ENCODE results near the gene GRK1. TPM values are rescaled to one million over a fixed set of nuclear protein-coding genes. Genes with fewer than 3 reads are reported as not detected.

Gene GRK1
- total and polyA plus RNA-seq, 4 experiments from 2014 or later = not detected

DNA sequence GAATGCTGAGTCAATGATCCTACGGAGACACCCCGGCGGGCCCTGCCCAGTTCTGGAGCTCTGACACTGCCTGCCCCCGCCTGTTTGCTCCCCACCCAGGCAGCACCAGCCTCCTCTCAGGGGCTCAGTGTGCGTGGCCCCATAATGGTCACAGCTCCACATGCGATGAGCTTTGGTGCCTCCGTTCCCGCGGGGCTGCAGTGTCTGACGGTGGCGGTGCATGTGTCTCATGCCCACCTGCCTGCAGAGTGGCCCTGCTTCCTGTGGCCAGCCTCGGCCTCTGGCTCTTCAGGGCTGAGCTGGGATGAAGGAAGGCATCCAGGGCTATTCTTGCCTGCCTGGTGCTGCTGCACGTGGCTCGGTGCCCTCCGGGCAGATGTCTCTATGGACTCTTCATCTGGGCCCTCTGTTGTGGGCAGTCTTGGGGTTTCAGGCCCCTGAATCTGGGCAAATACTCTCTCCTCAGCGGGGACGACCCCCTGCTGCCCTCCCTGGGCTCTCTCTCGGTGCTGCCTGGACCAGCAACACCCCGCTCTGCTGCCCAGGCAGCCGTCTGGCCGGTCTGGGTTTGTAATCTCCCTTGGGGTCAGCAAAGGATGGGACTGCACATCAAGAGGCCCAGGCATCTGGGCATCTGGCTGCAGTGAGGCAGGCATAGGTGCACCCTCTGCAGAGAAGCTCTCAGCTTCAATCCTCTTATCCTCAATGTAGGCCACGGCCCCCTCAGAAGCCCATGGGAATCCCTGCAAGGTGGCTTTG, 72.7 kb downstream of the GRK1 start:
- Mint-ChIP-seq H3K9me3 (no peaks in the 10 kb centered on the region), H3K4me1 (peaks cover 8 to 24% (median 20%) of the 10 kb centered on the region in 4 donors), H3K27me3 (peaks cover 6 to 8% of the 10 kb centered on the region in 2 donors), H3K4me3 (no peak overlapping the region), H3K36me3 (no peaks in the 10 kb centered on the region), H3K27ac (no peak overlapping the region)
- ChIA-PET POLR2A (ENCODE audit: partially characterized antibody) (no interaction called here), CTCF (ENCODE audit: partially characterized antibody) (interaction anchor here (1.2 kb wide), 1 partner anchor 10 kb away, joined by 3 read pairs; no protein-coding TSS in a partner anchor)
- no peaks in the 10 kb centered on the region for H3K36me3 ChIP-seq (ENCODE audit: insufficient read depth, low read length)
- peaks cover 10% of the 10 kb centered on the region for H3K27me3 ChIP-seq (ENCODE audit: insufficient read depth, low read length)
- H3K4me3 ChIP-seq (ENCODE audit: low read length in 2 of 2) = no peak overlapping the region
- peaks cover 26% of the 10 kb centered on the region for H3K4me1 ChIP-seq (ENCODE audit: insufficient read depth, low read length)
- no peak for DNase-seq
- intact Hi-C loops (cut with micrococcal nuclease) = no loop called here
- H3K9me3 ChIP-seq (ENCODE audit: control insufficient read depth in 1 of 2, low read length in 2 of 2) = no peaks in the 10 kb centered on the region
- no peak overlapping the region for H3K27ac ChIP-seq (ENCODE audit: low read depth, low read length)

DNA sequence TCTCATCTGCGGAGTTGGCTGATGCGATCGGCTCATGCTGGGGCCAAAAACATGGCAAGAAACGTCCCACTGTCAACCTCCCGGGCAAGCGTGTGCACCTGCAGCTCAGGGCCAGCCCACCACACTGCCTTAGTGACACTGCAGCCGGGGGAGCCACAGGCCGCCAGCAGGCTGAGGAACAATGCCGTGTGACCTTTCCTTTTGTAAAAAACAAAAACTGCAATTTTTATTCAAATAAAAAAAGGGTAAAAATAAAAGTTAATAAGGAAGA, 73.2 kb downstream of the GRK1 start:
- H3K9me3 Mint-ChIP-seq = no peaks in the 10 kb centered on the region
- no peak overlapping the region for H3K4me3 ChIP-seq (ENCODE audit: low read length in 2 of 2)
- H3K4me1 ChIP-seq (ENCODE audit: insufficient read depth, low read length) = peaks cover 26% of the 10 kb centered on the region
- no peaks in the 10 kb centered on the region for H3K9me3 ChIP-seq (ENCODE audit: control insufficient read depth in 1 of 2, low read length in 2 of 2)
- intact Hi-C loops (cut with micrococcal nuclease) = no loop called here
- no peak overlapping the region for H3K27ac ChIP-seq (ENCODE audit: low read depth, low read length)
- H3K27me3 ChIP-seq (ENCODE audit: insufficient read depth, low read length) = peaks cover 10% of the 10 kb centered on the region
- no peak for DNase-seq
- H3K36me3 ChIP-seq (ENCODE audit: insufficient read depth, low read length) = no peaks in the 10 kb centered on the region
- no peak overlapping the region for H3K27ac Mint-ChIP-seq
- peaks cover 10 to 28% (median 20%) of the 10 kb centered on the region in 4 donors for H3K4me1 Mint-ChIP-seq
- H3K27me3 Mint-ChIP-seq = peaks cover 8% of the 10 kb centered on the region in 2 donors
- H3K4me3 Mint-ChIP-seq = no peak overlapping the region
- ChIA-PET POLR2A (ENCODE audit: partially characterized antibody) (no interaction called here), CTCF (ENCODE audit: partially characterized antibody) (interaction anchor here (1.2 kb wide), 1 partner anchor 10 kb away, joined by 3 read pairs; no protein-coding TSS in a partner anchor)
- H3K36me3 Mint-ChIP-seq = no peaks in the 10 kb centered on the region

DNA sequence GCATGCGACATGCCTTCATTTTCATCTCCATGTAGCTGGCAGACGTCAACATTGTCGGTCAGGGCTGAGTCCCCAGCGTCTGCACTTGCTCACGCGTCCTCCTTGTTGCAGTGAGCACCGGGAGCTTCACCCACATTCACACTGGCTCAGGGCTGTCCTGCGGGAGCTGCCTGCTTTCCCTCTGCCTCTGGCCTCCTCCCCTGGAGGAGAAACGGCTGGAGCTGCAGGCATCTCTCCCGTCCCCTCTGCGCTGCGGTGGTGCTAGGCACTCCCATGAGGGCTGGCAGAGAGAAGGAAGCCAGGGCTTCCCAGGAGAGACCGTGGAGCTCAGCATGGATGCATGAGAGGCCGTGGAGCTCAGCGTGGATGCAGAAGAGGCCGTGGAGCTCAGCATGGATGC, 73.6 kb downstream of the GRK1 start:
- no peak overlapping the region for H3K4me3 ChIP-seq (ENCODE audit: low read length in 2 of 2)
- Mint-ChIP-seq H3K36me3 (no peaks in the 10 kb centered on the region), H3K27me3 (peaks cover 8% of the 10 kb centered on the region in 2 donors), H3K4me1 (peaks cover 10 to 29% (median 20%) of the 10 kb centered on the region in 4 donors), H3K4me3 (peak overlapping the region in 4 of 8 donors; percentile 20 to 65 (median 24)), H3K27ac (peak overlapping the region in 1 of 7 donors; percentile 31), H3K9me3 (peaks cover 0 to 1% (median 0%) of the 10 kb centered on the region in 8 donors)
- no peak overlapping the region for H3K27ac ChIP-seq (ENCODE audit: low read depth, low read length)
- CTCF ChIA-PET (ENCODE audit: partially characterized antibody) = interaction anchor here (1.2 kb wide), 1 partner anchor 9 kb away, joined by 3 read pairs; no protein-coding TSS in a partner anchor
- POLR2A ChIA-PET (ENCODE audit: partially characterized antibody) = interaction anchor here (1.3 kb wide), 1 partner anchor 14 kb away, joined by 6 read pairs; no protein-coding TSS in a partner anchor
- H3K9me3 ChIP-seq (ENCODE audit: control insufficient read depth in 1 of 2, low read length in 2 of 2) = no peaks in the 10 kb centered on the region
- no peaks in the 10 kb centered on the region for H3K36me3 ChIP-seq (ENCODE audit: insufficient read depth, low read length)
- no peak for DNase-seq
- intact Hi-C loops (cut with micrococcal nuclease) = no loop called here
- peaks cover 26% of the 10 kb centered on the region for H3K4me1 ChIP-seq (ENCODE audit: insufficient read depth, low read length)
- peaks cover 10% of the 10 kb centered on the region for H3K27me3 ChIP-seq (ENCODE audit: insufficient read depth, low read length)

DNA sequence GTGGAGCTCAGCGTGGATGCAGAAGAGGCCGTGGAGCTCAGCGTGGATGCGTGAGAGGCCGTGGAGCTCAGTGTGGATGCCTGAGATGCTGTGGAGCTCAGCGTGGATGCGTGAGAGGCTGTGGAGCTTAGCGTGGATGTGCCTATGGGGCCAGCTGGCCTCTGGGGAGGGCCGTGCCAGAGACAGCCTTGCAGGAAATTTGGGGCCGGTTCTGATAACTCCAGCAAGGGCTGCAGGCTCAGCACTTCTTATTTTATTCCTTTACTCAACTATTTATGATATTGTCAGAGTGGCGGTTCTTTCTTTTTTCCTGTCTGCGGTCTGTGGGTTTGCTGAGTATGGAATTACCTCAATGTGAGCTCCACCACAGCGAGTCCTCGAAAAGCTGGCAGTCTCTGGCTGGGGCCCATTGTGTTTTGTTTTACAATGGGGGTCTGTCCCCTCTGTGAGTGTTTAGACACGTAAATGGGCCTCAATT, 74.2 kb downstream of the GRK1 start:
- no peaks in the 10 kb centered on the region for H3K9me3 ChIP-seq (ENCODE audit: control insufficient read depth in 1 of 2, low read length in 2 of 2)
- no peak overlapping the region for H3K4me3 ChIP-seq (ENCODE audit: low read length in 2 of 2)
- peak overlapping the region in 2 of 7 donors; percentile 5 to 31 for H3K27ac Mint-ChIP-seq
- H3K36me3 ChIP-seq (ENCODE audit: insufficient read depth, low read length) = no peaks in the 10 kb centered on the region
- H3K27ac ChIP-seq (ENCODE audit: low read depth, low read length) = no peak overlapping the region
- H3K4me3 Mint-ChIP-seq = peak overlapping the region in 7 of 8 donors; percentile 40 to 84 (median 65)
- intact Hi-C loops (cut with micrococcal nuclease) = no loop called here
- H3K4me1 Mint-ChIP-seq = peaks cover 10 to 35% (median 20%) of the 10 kb centered on the region in 4 donors
- DNase-seq = peak in 3 of 5 donors; percentile 14 to 56 (median 21)
- ChIA-PET POLR2A (ENCODE audit: partially characterized antibody) (interaction anchor here (1.1 to 1.3 kb wide), 2 partner anchors 14 to 15 kb away, joined by 4 to 6 read pairs; no protein-coding TSS in a partner anchor), CTCF (ENCODE audit: partially characterized antibody) (interaction anchor here (1.2 kb wide), 1 partner anchor 9 kb away, joined by 3 read pairs; no protein-coding TSS in a partner anchor)
- H3K27me3 ChIP-seq (ENCODE audit: insufficient read depth, low read length) = peaks cover 10% of the 10 kb centered on the region
- H3K27me3 Mint-ChIP-seq = peaks cover 8% of the 10 kb centered on the region in 2 donors
- H3K4me1 ChIP-seq (ENCODE audit: insufficient read depth, low read length) = peaks cover 26% of the 10 kb centered on the region
- peaks cover 0 to 2% (median 0%) of the 10 kb centered on the region in 8 donors for H3K9me3 Mint-ChIP-seq
- no peaks in the 10 kb centered on the region for H3K36me3 Mint-ChIP-seq

DNA sequence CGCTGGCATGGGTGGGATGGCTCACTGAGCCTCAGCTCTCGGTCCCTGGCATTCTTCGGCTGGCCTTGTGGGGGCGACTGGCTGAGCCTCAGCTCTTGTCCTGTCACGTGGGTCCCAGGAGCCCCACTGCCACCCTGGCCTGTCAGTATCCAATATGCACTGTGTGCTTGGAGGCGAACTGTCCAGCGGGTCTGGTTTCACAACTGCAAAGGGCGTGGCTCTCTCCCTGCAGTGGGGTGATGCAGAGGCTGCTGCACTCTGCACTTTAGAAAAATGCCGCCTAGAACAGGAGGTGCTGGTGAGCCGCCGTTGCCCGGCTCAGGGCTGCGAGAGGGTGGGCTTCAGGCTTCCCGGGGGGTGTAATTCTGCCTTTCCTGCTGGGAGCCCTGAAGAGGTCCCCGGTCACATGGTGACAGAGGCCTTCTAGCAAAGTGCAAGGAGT, 75.0 kb downstream of the GRK1 start:
- ChIA-PET CTCF (ENCODE audit: partially characterized antibody) (no interaction called here), POLR2A (ENCODE audit: partially characterized antibody) (interaction anchor here (1.1 to 1.3 kb wide), 2 partner anchors 14 to 15 kb away, joined by 4 to 6 read pairs; no protein-coding TSS in a partner anchor)
- no peak overlapping the region for H3K27ac ChIP-seq (ENCODE audit: low read depth, low read length)
- Mint-ChIP-seq H3K27ac (peak overlapping the region in 1 of 7 donors; percentile 35), H3K4me1 (peaks cover 10 to 37% (median 20%) of the 10 kb centered on the region in 4 donors), H3K36me3 (no peaks in the 10 kb centered on the region), H3K9me3 (peaks cover 0 to 2% (median 0%) of the 10 kb centered on the region in 8 donors), H3K4me3 (peak overlapping the region in 5 of 8 donors; percentile 21 to 84 (median 62)), H3K27me3 (peaks cover 8% of the 10 kb centered on the region in 2 donors)
- H3K36me3 ChIP-seq (ENCODE audit: insufficient read depth, low read length) = no peaks in the 10 kb centered on the region
- H3K4me3 ChIP-seq (ENCODE audit: low read length in 2 of 2) = no peak overlapping the region
- H3K4me1 ChIP-seq (ENCODE audit: insufficient read depth, low read length) = peaks cover 26% of the 10 kb centered on the region
- intact Hi-C loops (cut with micrococcal nuclease) = no loop called here
- H3K27me3 ChIP-seq (ENCODE audit: insufficient read depth, low read length) = peaks cover 10% of the 10 kb centered on the region
- H3K9me3 ChIP-seq (ENCODE audit: control insufficient read depth in 1 of 2, low read length in 2 of 2) = no peaks in the 10 kb centered on the region
- no peak for DNase-seq

DNA sequence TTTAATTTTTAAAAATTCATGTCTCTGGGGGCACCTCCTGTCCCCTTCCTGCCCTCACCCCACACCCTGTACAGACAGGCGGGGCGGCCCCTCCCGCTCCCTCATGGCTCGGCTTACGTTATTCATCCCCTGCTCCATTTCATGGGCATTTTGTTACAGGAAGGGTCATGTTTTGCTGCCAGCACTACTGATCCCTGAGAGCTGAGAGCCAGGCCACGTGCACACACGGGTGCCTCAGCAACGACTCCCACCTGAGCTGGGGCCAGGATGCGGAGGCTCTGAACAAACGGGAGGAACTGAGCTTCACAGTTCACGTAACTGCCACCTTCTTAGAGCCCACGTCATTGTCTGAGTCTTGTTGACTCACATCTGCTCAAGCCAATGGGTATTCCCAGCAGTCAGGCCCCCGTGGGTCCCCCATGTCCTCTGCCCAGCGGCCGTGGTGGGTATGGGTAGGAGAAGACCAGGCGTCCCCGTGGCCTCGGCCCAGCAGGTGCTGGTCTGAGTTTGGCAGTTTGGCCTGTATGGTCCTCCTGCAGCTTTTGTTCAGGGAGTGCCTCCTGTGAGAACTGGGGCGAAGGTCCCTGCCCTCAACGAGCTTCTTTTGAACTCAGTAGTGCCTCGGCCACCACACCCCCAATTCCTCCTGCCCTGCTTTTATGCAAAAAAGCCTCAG, 75.6 kb downstream of the GRK1 start:
- peaks cover 10 to 37% (median 20%) of the 10 kb centered on the region in 4 donors for H3K4me1 Mint-ChIP-seq
- POLR2A ChIA-PET (ENCODE audit: partially characterized antibody) = no interaction called here
- peaks cover 10% of the 10 kb centered on the region for H3K27me3 ChIP-seq (ENCODE audit: insufficient read depth, low read length)
- H3K4me3 ChIP-seq (ENCODE audit: low read length in 2 of 2) = no peak overlapping the region
- H3K36me3 Mint-ChIP-seq = no peaks in the 10 kb centered on the region
- H3K36me3 ChIP-seq (ENCODE audit: insufficient read depth, low read length) = no peaks in the 10 kb centered on the region
- peaks cover 0 to 2% (median 0%) of the 10 kb centered on the region in 8 donors for H3K9me3 Mint-ChIP-seq
- no peak overlapping the region for H3K27ac ChIP-seq (ENCODE audit: low read depth, low read length)
- peak overlapping the region in 1 of 8 donors; percentile 62 for H3K4me3 Mint-ChIP-seq
- peaks cover 8% of the 10 kb centered on the region in 2 donors for H3K27me3 Mint-ChIP-seq
- intact Hi-C loops (cut with micrococcal nuclease) = no loop called here
- CTCF ChIA-PET (ENCODE audit: partially characterized antibody) = no interaction called here
- no peaks in the 10 kb centered on the region for H3K9me3 ChIP-seq (ENCODE audit: control insufficient read depth in 1 of 2, low read length in 2 of 2)
- H3K27ac Mint-ChIP-seq = no peak overlapping the region
- H3K4me1 ChIP-seq (ENCODE audit: insufficient read depth, low read length) = peaks cover 26% of the 10 kb centered on the region
- DNase-seq = no peak
